ENCODE results near the gene PEG3.

PEG3 gene

GRCh38 chr19:56827708-56828107 is 12.8 kb downstream of the PEG3 start:
- no peak overlapping the region for H3K9ac ChIP-seq (ENCODE audit: low read depth, low read length)
- no peaks in the 10 kb centered on the region for H3K36me3 ChIP-seq (ENCODE audit: insufficient read depth, low read length)
- peaks cover 95% of the 10 kb centered on the region for H3K9me3 ChIP-seq (ENCODE audit: insufficient read depth, low read depth, low read length)
- no peaks in the 10 kb centered on the region for H3K4me1 ChIP-seq (ENCODE audit: insufficient read depth, low read length)
- H3K27ac ChIP-seq (ENCODE audit: low read depth, low read length): no peak overlapping the region
- H3K27me3 ChIP-seq (ENCODE audit: insufficient read depth, low read length): no peaks in the 10 kb centered on the region
- no peak overlapping the region for H3K4me3 ChIP-seq (ENCODE audit: low read length)
- 92% methylated on average over 1 of the region's 2 CpGs for WGBS

GRCh38 chr19:56823956-56824355 is 16.6 kb downstream of the PEG3 start:
- H3K4me3 ChIP-seq (ENCODE audit: low read length): no peak overlapping the region
- H3K27ac ChIP-seq (ENCODE audit: low read depth, low read length): no peak overlapping the region
- no peaks in the 10 kb centered on the region for H3K27me3 ChIP-seq (ENCODE audit: insufficient read depth, low read length)
- WGBS: 72% methylated on average over 6 of the region's 6 CpGs
- H3K4me1 ChIP-seq (ENCODE audit: insufficient read depth, low read length): no peaks in the 10 kb centered on the region
- H3K9ac ChIP-seq (ENCODE audit: low read depth, low read length): no peak overlapping the region
- H3K36me3 ChIP-seq (ENCODE audit: insufficient read depth, low read length): no peaks in the 10 kb centered on the region
- H3K9me3 ChIP-seq (ENCODE audit: insufficient read depth, low read depth, low read length): peaks cover 98% of the 10 kb centered on the region

DNA sequence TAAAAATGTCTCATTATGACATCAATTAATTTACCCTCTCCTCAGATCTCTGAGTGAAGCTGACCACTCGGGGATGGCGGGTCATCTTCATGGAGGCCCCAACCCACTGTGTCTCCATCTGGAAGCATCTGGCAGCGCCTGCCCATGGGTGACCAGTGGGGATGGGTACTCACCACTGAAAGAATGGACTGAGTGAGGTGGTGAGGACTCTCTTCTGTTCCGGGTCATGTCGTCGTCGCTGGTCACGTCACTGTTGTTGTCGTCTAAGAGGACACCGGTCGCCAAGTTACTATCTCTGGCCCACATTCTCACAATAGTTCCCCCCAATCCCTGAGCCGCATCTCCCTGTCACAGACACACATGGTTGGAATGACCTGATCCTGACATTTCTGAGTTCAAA is 17.1 kb downstream of the PEG3 start:
- no peak overlapping the region for H3K27ac ChIP-seq (ENCODE audit: low read depth, low read length)
- WGBS: 86% methylated on average over 12 of the region's 12 CpGs
- no peak overlapping the region for H3K9ac ChIP-seq (ENCODE audit: low read depth, low read length)
- no peaks in the 10 kb centered on the region for H3K4me1 ChIP-seq (ENCODE audit: insufficient read depth, low read length)
- no peaks in the 10 kb centered on the region for H3K36me3 ChIP-seq (ENCODE audit: insufficient read depth, low read length)
- H3K9me3 ChIP-seq (ENCODE audit: insufficient read depth, low read depth, low read length): peaks cover 99% of the 10 kb centered on the region
- H3K27me3 ChIP-seq (ENCODE audit: insufficient read depth, low read length): no peaks in the 10 kb centered on the region
- no peak overlapping the region for H3K4me3 ChIP-seq (ENCODE audit: low read length)

GRCh38 chr19:56822755-56823154 is 17.8 kb downstream of the PEG3 start:
- H3K4me3 ChIP-seq (ENCODE audit: low read length): no peak overlapping the region
- no peaks in the 10 kb centered on the region for H3K36me3 ChIP-seq (ENCODE audit: insufficient read depth, low read length)
- no peaks in the 10 kb centered on the region for H3K4me1 ChIP-seq (ENCODE audit: insufficient read depth, low read length)
- 88% methylated on average over 5 of the region's 5 CpGs for WGBS
- no peaks in the 10 kb centered on the region for H3K27me3 ChIP-seq (ENCODE audit: insufficient read depth, low read length)
- no peak overlapping the region for H3K9ac ChIP-seq (ENCODE audit: low read depth, low read length)
- H3K27ac ChIP-seq (ENCODE audit: low read depth, low read length): no peak overlapping the region
- peaks cover 99% of the 10 kb centered on the region for H3K9me3 ChIP-seq (ENCODE audit: insufficient read depth, low read depth, low read length)

DNA sequence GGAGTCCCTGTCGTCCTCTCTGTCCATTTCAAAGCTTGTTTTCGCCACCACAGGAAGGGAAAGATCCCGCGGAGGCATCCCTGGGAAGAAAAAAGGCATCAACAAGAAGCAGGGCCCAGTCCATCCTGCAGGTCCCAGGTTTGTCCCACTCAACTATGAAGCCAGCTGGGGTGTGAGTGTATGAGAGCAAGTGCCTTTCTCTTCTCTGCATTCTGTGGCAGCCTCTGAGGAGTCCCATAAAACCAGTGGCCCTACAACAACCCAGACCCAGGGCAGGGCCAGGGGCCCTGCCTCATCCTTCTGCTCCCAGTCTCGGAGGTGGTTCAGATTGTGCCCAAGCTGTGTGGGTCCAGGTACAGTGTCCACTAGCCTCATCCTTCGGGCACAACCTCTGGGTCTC is 18.9 kb downstream of the PEG3 start:
- 74% methylated on average over 6 of the region's 6 CpGs for WGBS

GRCh38 chr19:56821209-56821608 is 19.3 kb downstream of the PEG3 start:
- 68% methylated on average over 5 of the region's 5 CpGs for WGBS
- Histone ChIP-seq H3K9ac (ENCODE audit: low read depth, low read length) (no peak overlapping the region), H3K27ac (ENCODE audit: low read depth, low read length) (no peak overlapping the region), H3K36me3 (ENCODE audit: insufficient read depth, low read length) (no peaks in the 10 kb centered on the region), H3K27me3 (ENCODE audit: insufficient read depth, low read length) (no peaks in the 10 kb centered on the region), H3K4me1 (ENCODE audit: insufficient read depth, low read length) (no peaks in the 10 kb centered on the region), H3K4me3 (ENCODE audit: low read length) (no peak overlapping the region), H3K9me3 (ENCODE audit: insufficient read depth, low read depth, low read length) (peaks cover 99% of the 10 kb centered on the region)

More for the DNA sequence above, 18.9 kb downstream of the PEG3 start:
- no peak overlapping the region for H3K4me3 ChIP-seq (ENCODE audit: low read length)
- no peaks in the 10 kb centered on the region for H3K4me1 ChIP-seq (ENCODE audit: insufficient read depth, low read length)
- no peaks in the 10 kb centered on the region for H3K36me3 ChIP-seq (ENCODE audit: insufficient read depth, low read length)
- H3K9ac ChIP-seq (ENCODE audit: low read depth, low read length): no peak overlapping the region
- no peak overlapping the region for H3K27ac ChIP-seq (ENCODE audit: low read depth, low read length)
- H3K27me3 ChIP-seq (ENCODE audit: insufficient read depth, low read length): no peaks in the 10 kb centered on the region
- H3K9me3 ChIP-seq (ENCODE audit: insufficient read depth, low read depth, low read length): peaks cover 99% of the 10 kb centered on the region

DNA sequence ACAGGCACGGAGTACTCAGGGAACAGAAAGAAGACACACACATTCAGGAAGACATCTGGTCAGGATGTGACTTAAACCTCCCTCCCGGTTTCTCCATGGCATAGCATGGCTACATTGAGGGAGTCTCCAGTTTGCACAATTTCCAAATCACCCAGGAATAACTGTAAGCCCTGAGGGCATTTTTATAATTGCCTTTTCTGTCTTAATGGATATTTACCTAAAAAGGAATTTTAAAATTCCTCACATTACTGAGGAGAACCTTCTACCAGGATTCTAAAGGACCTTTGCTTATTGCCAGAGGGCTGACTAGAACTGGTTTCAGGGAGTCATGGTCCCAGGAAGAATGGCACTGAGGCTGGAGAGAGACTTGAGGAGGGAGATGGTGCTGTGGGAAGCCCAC is 21.4 kb downstream of the PEG3 start:
- H3K36me3 ChIP-seq (ENCODE audit: insufficient read depth, low read length): no peaks in the 10 kb centered on the region
- H3K4me3 ChIP-seq (ENCODE audit: low read length): no peak overlapping the region
- H3K9ac ChIP-seq (ENCODE audit: low read depth, low read length): no peak overlapping the region
- no peaks in the 10 kb centered on the region for H3K27me3 ChIP-seq (ENCODE audit: insufficient read depth, low read length)
- 58% methylated on average over 2 of the region's 2 CpGs for WGBS
- no peak overlapping the region for H3K27ac ChIP-seq (ENCODE audit: low read depth, low read length)
- peaks cover 99% of the 10 kb centered on the region for H3K9me3 ChIP-seq (ENCODE audit: insufficient read depth, low read depth, low read length)
- no peaks in the 10 kb centered on the region for H3K4me1 ChIP-seq (ENCODE audit: insufficient read depth, low read length)

GRCh38 chr19:56814656-56815055 is 25.9 kb downstream of the PEG3 start:
- peaks cover 100% of the 10 kb centered on the region for H3K9me3 ChIP-seq (ENCODE audit: insufficient read depth, low read depth, low read length)
- no peaks in the 10 kb centered on the region for H3K27me3 ChIP-seq (ENCODE audit: insufficient read depth, low read length)
- H3K4me1 ChIP-seq (ENCODE audit: insufficient read depth, low read length): no peaks in the 10 kb centered on the region
- no peak overlapping the region for H3K9ac ChIP-seq (ENCODE audit: low read depth, low read length)
- no peaks in the 10 kb centered on the region for H3K36me3 ChIP-seq (ENCODE audit: insufficient read depth, low read length)
- WGBS: 61% methylated on average over 7 of the region's 7 CpGs
- H3K4me3 ChIP-seq (ENCODE audit: low read length): no peak overlapping the region
- H3K27ac ChIP-seq (ENCODE audit: low read depth, low read length): no peak overlapping the region

- H3K9me3 ChIP-seq (ENCODE audit: insufficient read depth, low read depth, low read length): peaks cover 100% of the 10 kb centered on the region
- no peak overlapping the region for H3K9ac ChIP-seq (ENCODE audit: low read depth, low read length)
- no peaks in the 10 kb centered on the region for H3K27me3 ChIP-seq (ENCODE audit: insufficient read depth, low read length)
- H3K36me3 ChIP-seq (ENCODE audit: insufficient read depth, low read length): no peaks in the 10 kb centered on the region
- H3K27ac ChIP-seq (ENCODE audit: low read depth, low read length): no peak overlapping the region
- 71% methylated on average over 5 of the region's 5 CpGs for WGBS
- no peak overlapping the region for H3K4me3 ChIP-seq (ENCODE audit: low read length)
- H3K4me1 ChIP-seq (ENCODE audit: insufficient read depth, low read length): no peaks in the 10 kb centered on the region
These were observed 27.0 kb downstream of the PEG3 start for GRCh38 chr19:56813531-56813930.

DNA sequence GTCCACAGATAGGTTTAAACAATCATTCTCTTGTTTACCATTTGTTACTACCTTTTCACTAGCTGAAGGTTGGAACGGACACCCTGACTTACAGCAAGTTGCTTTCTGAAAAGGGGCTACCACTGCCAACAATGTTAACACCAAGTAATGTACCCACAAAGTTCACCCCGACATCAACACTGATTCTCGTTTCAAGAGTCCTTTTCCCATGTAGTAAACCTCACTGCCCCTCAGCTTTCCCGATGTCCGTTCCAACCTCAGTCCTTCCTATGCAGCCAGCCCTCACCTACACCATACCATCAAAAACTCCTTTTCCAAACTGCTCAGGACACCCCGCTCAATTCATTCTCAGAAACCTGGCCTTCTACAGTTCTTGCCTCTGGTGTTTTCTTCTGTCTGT is 29.0 kb downstream of the PEG3 start:
- no peaks in the 10 kb centered on the region for H3K4me1 ChIP-seq (ENCODE audit: insufficient read depth, low read length)
- H3K36me3 ChIP-seq (ENCODE audit: insufficient read depth, low read length): no peaks in the 10 kb centered on the region
- 78% methylated on average over 6 of the region's 6 CpGs for WGBS
- H3K9me3 ChIP-seq (ENCODE audit: insufficient read depth, low read depth, low read length): peaks cover 100% of the 10 kb centered on the region
- H3K27ac ChIP-seq (ENCODE audit: low read depth, low read length): no peak overlapping the region
- no peaks in the 10 kb centered on the region for H3K27me3 ChIP-seq (ENCODE audit: insufficient read depth, low read length)
- no peak overlapping the region for H3K9ac ChIP-seq (ENCODE audit: low read depth, low read length)
- no peak overlapping the region for H3K4me3 ChIP-seq (ENCODE audit: low read length)

DNA sequence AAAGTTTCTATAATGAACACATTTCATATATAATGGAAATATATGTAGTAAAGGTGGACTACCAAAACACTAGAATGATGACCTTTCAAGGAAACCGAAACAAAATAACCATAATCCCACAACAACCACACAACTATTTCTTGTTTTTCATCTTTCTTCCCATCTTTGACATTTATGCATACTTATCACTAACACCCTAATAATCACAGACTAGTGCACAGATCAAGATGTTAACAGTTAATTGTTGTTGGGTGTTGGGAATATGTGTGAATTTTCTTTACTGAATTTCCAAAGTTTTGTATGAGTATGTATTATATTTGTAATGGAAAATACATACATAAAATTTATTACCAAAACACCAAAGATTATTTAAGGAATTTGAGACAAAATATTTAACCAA is 30.3 kb downstream of the PEG3 start:
- WGBS: 79% methylated on average over 1 of the region's 1 CpG
- Histone ChIP-seq H3K9me3 (ENCODE audit: insufficient read depth, low read depth, low read length) (peaks cover 100% of the 10 kb centered on the region), H3K4me1 (ENCODE audit: insufficient read depth, low read length) (no peaks in the 10 kb centered on the region), H3K4me3 (ENCODE audit: low read length) (no peak overlapping the region), H3K36me3 (ENCODE audit: insufficient read depth, low read length) (no peaks in the 10 kb centered on the region), H3K27me3 (ENCODE audit: insufficient read depth, low read length) (no peaks in the 10 kb centered on the region), H3K27ac (ENCODE audit: low read depth, low read length) (no peak overlapping the region), H3K9ac (ENCODE audit: low read depth, low read length) (no peak overlapping the region)

- no peak overlapping the region for H3K4me3 ChIP-seq (ENCODE audit: low read length)
- H3K27me3 ChIP-seq (ENCODE audit: insufficient read depth, low read length): no peaks in the 10 kb centered on the region
- H3K9ac ChIP-seq (ENCODE audit: low read depth, low read length): no peak overlapping the region
- no peak overlapping the region for H3K27ac ChIP-seq (ENCODE audit: low read depth, low read length)
- H3K36me3 ChIP-seq (ENCODE audit: insufficient read depth, low read length): no peaks in the 10 kb centered on the region
- H3K9me3 ChIP-seq (ENCODE audit: insufficient read depth, low read depth, low read length): peaks cover 100% of the 10 kb centered on the region
- 83% methylated on average over 3 of the region's 3 CpGs for WGBS
- no peaks in the 10 kb centered on the region for H3K4me1 ChIP-seq (ENCODE audit: insufficient read depth, low read length)
These were observed 31.7 kb downstream of the PEG3 start for GRCh38 chr19:56808717-56809392.
